NCI-H345 treated with DMSO at 0.1 percent for 48 hours (cell line): ENCODE measurements around the gene SNX25.
"Not testable (repeated sequence)": the region's sequence is repeated elsewhere in the genome, so short reads cannot be mapped to it uniquely, and the experiment has no call there.

Experiments used
- DNase-seq: peaks from one replicate; lab custom pipeline; 2025; ENCODE audit not compliant: unreplicated experiment; lab: John Stamatoyannopoulos, UW

The SNX25 gene

GRCh38 chr4:185204238-185204910 is 5.0 kb upstream of the SNX25 start:
- DNase-seq: no peak

DNA sequence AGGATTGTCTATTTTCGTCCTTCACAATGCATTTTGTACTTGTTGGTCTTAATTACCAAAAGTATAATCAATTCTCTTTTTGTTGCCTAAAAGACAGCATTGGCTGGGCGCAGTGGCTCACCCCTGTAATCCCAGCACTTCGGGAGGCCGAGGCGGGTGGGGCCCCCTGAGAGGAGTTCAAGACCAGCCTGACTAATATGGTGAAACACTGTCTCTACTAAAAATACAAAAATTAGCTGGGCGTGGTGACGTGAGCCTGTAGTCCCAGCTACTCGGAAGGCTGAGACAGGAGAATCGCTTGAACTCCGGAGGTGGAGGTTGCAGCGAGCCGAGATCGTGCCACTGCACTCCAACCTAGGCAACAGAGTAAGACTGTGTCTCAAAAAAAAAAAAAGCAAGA is 4.3 kb upstream of the SNX25 start:
- DNase-seq: not testable (repeated sequence)

DNA sequence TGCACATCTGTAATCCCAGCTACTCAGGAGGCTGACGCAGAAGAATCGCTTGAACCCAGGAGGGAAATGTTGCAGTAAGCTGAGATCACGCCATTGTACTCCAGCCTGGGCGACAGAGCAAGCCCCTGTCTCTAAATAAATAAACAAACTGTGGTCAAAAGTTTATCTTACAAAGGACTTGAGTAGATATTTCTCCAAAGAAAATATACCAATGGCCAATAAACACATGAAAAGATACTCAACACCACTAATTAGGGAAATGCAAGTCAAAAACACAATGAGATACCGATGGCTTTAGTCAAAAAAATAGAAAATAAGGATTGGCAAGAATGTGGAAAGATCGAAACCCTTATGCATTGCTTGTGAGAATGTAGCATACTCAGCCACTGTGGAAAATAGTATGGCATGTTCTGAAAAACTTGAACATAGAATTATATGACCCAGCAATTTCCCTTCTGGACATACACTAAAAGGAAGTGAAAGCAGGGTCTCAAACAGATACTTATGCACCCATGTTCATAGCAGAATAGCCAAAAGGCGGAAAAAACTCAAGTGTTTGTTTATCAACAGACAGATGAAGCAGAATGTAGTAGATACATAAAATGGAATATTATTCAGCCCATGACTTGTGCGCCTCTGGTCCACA is 3.6 kb upstream of the SNX25 start:
- DNase-seq: no peak

- DNase-seq: no peak
Measured at GRCh38 chr4:185207466-185207865, 1.9 kb upstream of the SNX25 start.

GRCh38 chr4:185209852-185210101 is 379 bp downstream of the SNX25 start:
- DNase-seq: not testable (repeated sequence)

GRCh38 chr4:185210102-185210981 is 944 bp downstream of the SNX25 start:
- DNase-seq: no peak

- no peak for DNase-seq
Measured at GRCh38 chr4:185211035-185211434, 1.6 kb downstream of the SNX25 start.

- DNase-seq: no peak
Measured at GRCh38 chr4:185211641-185212040, 2.2 kb downstream of the SNX25 start.

DNA sequence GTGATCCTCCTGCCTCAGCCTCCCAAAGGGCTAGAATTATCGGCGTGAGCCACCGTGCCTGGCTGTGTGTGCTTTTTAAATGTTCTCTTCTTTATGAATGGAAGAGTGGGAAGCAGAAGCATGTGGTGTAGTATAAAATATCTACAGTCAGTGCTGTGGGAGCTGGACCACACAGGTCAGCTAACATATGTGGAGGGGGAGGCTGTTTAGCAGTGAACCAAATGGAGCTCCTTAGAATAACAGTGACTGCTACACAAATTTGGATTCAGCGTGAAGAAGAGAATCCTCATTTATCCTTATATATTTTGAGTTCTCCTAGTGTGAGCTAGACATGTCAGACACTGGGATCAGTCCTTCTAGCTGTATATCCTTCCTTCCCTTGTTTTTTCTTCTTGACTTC is 3.2 kb downstream of the SNX25 start:
- no peak for DNase-seq

DNA sequence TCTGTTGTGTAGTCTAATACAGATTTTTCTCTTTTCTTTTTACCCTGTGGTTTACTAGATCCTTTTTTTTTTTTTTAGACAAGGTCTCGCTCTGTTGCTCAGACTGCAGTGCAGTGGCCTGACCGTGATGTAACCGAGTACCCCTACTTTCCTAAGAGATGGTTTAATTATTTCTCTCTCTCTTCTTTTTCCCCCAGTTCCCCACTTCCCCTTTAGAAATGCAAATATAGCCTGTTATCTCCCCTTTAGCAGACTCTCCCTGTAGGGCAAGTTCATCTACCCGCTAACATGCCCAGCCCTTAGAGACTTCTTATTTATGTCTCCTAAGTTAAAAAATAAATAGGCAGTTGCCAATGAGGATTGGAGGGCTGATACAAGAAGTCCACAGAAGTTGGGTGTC is 4.5 kb downstream of the SNX25 start:
- no peak for DNase-seq

- DNase-seq: no peak
Measured at GRCh38 chr4:185215261-185215660, 5.9 kb downstream of the SNX25 start.

DNA sequence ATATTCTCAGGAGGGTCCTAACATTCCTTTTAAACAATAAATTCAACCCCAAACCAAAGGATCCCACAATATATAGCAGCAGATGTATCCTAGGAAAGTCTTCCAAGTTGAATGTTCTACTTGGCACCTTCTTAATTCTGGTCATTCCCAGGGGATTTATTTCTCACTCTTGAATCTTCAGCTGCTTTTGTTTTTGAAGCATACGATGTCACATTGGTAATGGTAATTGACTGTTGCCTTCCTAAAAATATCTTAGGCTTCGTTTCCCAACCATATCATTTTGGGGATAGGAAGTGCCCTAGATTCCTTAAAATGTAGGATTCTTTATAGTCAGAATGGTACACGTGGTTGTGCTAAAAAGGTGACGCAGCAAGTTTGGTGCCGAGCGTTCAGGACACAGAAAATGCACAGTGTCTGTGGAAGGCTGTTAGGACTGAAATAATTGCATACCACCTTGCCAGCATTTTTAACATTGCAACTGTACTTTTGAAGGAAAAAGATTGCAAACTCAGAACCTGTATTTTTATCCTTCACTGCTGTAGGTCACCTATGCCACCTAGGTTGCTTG is 8.1 kb downstream of the SNX25 start:
- DNase-seq: no peak

DNA sequence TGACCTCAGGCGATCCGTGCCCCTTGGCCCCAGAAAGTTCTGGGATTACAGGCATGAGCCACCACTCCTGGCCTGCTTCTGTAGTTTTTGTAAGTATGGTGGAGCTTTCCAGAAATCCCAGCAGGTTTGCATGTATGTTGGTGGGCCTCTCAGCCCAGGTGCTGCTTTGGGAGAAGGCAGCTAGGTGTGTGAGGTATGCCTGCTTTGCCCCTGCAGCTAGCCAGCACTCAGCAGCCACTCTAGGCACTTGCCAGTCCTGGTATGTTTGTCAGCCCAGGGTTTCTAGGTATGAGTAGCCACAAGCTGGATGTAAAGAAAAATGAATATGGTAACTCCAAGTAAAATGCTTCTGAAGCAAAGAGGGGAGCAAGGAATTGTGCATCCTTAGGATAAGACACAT is 8.9 kb downstream of the SNX25 start:
- no peak for DNase-seq

DNA sequence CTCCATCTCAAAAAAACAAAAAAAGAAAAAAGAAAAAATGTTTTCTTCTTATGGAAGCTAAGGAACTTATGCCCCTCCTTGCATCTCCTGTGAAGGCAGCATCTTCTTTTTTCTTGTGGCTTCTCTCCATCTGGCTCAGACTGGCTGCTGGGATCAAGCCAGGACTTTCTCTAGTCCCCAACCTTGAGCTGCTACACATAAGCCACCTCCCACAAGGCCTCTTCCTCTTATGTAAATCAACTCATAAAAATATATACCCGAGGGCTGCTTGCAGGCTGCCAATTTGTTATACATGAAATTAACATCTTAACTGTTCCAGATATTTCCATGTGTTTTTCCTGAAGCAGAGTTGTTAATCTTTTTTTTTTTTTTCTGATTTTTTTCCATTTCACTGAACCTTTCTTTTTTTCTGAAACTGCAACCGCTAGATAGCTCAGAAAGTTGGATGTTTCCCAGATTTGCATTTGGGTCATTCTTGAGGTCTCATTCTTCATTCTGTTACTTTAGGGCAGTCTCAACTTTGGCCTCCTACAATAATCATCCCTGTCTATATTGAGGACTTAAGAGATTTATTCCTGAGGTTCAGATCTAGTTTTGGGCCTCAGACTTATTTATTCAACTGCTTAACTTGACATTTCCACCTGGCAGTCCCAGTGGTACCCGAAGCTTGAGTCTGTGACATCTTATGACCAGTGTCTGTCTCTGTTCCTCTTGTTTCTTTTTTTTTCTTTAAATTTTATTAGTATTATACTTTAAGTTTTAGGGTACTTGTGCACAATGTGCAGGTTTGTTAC is 10.3 kb downstream of the SNX25 start:
- DNase-seq: no peak

GRCh38 chr4:185221491-185221890 is 12.1 kb downstream of the SNX25 start:
- no peak for DNase-seq

DNA sequence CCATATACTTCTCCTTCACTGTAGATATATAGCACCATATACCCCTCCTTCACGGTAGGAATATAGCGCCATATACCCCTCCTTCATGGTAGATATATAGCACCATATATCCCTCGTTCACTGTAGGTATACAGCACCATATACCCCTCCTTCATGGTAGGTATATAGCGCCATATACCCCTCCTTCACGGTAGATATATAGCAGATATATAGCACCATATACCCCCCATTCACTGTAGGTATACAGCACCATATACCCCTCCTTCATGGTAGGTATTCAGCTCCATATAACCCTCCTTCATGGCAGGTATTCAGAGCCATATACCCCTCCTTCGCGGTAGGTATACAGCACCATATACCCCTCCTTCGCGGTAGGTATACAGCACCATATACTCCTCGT is 12.5 kb downstream of the SNX25 start:
- no peak for DNase-seq

- no peak for DNase-seq
Measured at GRCh38 chr4:185222598-185222997, 13.2 kb downstream of the SNX25 start.

GRCh38 chr4:185224597-185224996 is 15.2 kb downstream of the SNX25 start:
- no peak for DNase-seq

DNA sequence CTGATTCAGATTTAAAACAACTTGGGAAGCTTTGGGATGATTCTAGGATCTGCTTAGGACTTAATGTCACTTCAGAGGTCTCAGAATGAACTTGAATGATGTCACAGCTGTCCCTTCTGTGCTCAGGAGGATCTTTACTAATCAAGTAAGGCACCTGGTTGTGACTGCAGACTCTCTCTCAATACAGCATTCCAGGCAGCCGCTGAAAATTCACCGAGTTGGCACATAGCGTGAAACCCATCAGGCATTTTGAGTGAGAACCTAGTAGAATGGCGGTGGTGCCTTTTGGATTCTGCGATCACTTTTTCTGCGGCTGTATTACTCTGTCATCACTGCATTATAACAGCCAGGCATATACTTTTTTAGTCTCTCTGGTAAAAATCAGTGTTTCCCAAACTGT is 16.5 kb downstream of the SNX25 start:
- DNase-seq: no peak

GRCh38 chr4:185227131-185227551 is 17.7 kb downstream of the SNX25 start:
- no peak for DNase-seq

GRCh38 chr4:185227713-185228278 is 18.4 kb downstream of the SNX25 start:
- no peak for DNase-seq
